Uterus (tissue), 2 donors: Measurements from ENCODE around the gene SLC22A5.

Experiments used
- CTCF ChIP-seq, 4 experiments: fragments of 200-600 bp in 2 of 4; fragments of 450-650 bp in 2 of 4; sonication (generic) in 2 of 4; IDR thresholded peaks; one replicate each; pipeline ENCODE4 v1.5.1; 2016 to 2019; ENCODE audit warnings: antibody characterized with exemption in 4 of 4, mild to moderate bottlenecking in 2 of 4, moderate library complexity in 1 of 4
- POLR2A ChIP-seq, 2 donors: fragments of 450-650 bp; IDR thresholded peaks; one replicate each; pipeline ENCODE4 v1.6.1; 2016; ENCODE audit warnings: antibody characterized with exemption in 2 of 2, mild to moderate bottlenecking in 1 of 2, moderate library complexity in 1 of 2

GRCh38 chr5:132342291-132343180 is 27.0 kb upstream of the SLC22A5 start:
- TF ChIP-seq CTCF (IDR thresholded peaks at IDR 0.05) (no peak), POLR2A (IDR thresholded peaks at IDR 0.05) (no peak)
